Neural crest cell (in vitro differentiated cells): ENCODE results near the gene DSP. TPM values are rescaled to one million over a fixed set of nuclear protein-coding genes. Genes with fewer than 3 reads are reported as not detected.

Experiments
- DNase-seq: peaks from one replicate; pipeline ENCODE4 v3.0.0; 2021; ENCODE audit warnings: low read depth, mixed read lengths, low spot score
- H3K27ac Mint-ChIP-seq: one replicate; pipeline ENCODE4 v1.8.0; 2021; ENCODE audit warnings: mild to moderate bottlenecking, mixed read lengths; ENCODE audit not compliant: unreplicated experiment
- H3K27me3 Mint-ChIP-seq: 2 replicates; pipeline ENCODE4 v1.8.0; 2021; ENCODE audit warnings: low read depth, mild to moderate bottlenecking, mixed read lengths
- H3K36me3 Mint-ChIP-seq: 2 replicates; pipeline ENCODE4 v1.8.0; 2021; ENCODE audit warnings: low read depth, mild to moderate bottlenecking, mixed read lengths
- H3K4me1 Mint-ChIP-seq: 2 replicates; pipeline ENCODE4 v1.8.0; 2021; ENCODE audit warnings: mixed read lengths
- H3K4me3 Mint-ChIP-seq: one replicate; pipeline ENCODE4 v1.8.0; 2021; ENCODE audit warnings: mild to moderate bottlenecking, mixed read lengths
- H3K9me3 Mint-ChIP-seq: 2 replicates; pipeline ENCODE4 v1.8.0; 2021; ENCODE audit warnings: mixed read lengths
- CTCF ChIP-seq: fragments of 200-600 bp; sonication (generic); conservative IDR thresholded peaks from 2 replicates; pipeline ENCODE4 v1.5.0; 2021; ENCODE audit warnings: antibody characterized with exemption, mild to moderate bottlenecking
- total RNA-seq: library from RNA; stranded (reverse); gene quantifications from 2 replicates; pipeline ENCODE4 v1.2.1, GENCODE V29; 2021

The DSP gene
- total RNA-seq, 1 donor from 2014 or later: 9.5 TPM

GRCh38 chr6:7593229-7593628 lies 51.8 kb downstream of the DSP start:
- Mint-ChIP-seq H3K4me1 (peaks cover 40% of the 10 kb centered on the region), H3K36me3 (peaks cover 12% of the 10 kb centered on the region), H3K9me3 (no peaks in the 10 kb centered on the region), H3K4me3 (no peak overlapping the region), H3K27me3 (no peaks in the 10 kb centered on the region), H3K27ac (no peak overlapping the region)
- DNase-seq: no peak
- no peak for TF ChIP-seq CTCF

GRCh38 chr6:7594579-7595125 lies 53.2 kb downstream of the DSP start:
- TF ChIP-seq CTCF: no peak
- H3K4me1 Mint-ChIP-seq: peaks cover 34% of the 10 kb centered on the region
- peaks cover 14% of the 10 kb centered on the region for H3K36me3 Mint-ChIP-seq
- no peak overlapping the region for H3K4me3 Mint-ChIP-seq
- no peaks in the 10 kb centered on the region for H3K27me3 Mint-ChIP-seq
- H3K9me3 Mint-ChIP-seq: no peaks in the 10 kb centered on the region
- no peak for DNase-seq
- H3K27ac Mint-ChIP-seq: no peak overlapping the region

- peak overlapping the region; percentile 2 for H3K27ac Mint-ChIP-seq
These were observed 62.5 kb downstream of the DSP start for GRCh38 chr6:7604003-7604402.

GRCh38 chr6:7604506-7604905 lies 63.0 kb downstream of the DSP start:
- no peaks in the 10 kb centered on the region for H3K27me3 Mint-ChIP-seq
- no peaks in the 10 kb centered on the region for H3K9me3 Mint-ChIP-seq
- no peak overlapping the region for H3K27ac Mint-ChIP-seq
- peaks cover 18% of the 10 kb centered on the region for H3K36me3 Mint-ChIP-seq
- no peak for DNase-seq
- H3K4me1 Mint-ChIP-seq: no peaks in the 10 kb centered on the region
- no peak for TF ChIP-seq CTCF
- no peak overlapping the region for H3K4me3 Mint-ChIP-seq

More at GRCh38 chr6:7604003-7604402, 62.5 kb downstream of the DSP start:
- Mint-ChIP-seq H3K9me3 (no peaks in the 10 kb centered on the region), H3K4me1 (no peaks in the 10 kb centered on the region), H3K4me3 (no peak overlapping the region), H3K36me3 (peaks cover 18% of the 10 kb centered on the region), H3K27me3 (no peaks in the 10 kb centered on the region)
- no peak for TF ChIP-seq CTCF
- DNase-seq: no peak

- no peak overlapping the region for H3K4me3 Mint-ChIP-seq
- peaks cover 4% of the 10 kb centered on the region for H3K36me3 Mint-ChIP-seq
- no peaks in the 10 kb centered on the region for H3K9me3 Mint-ChIP-seq
- H3K27ac Mint-ChIP-seq: no peak overlapping the region
- peaks cover 6% of the 10 kb centered on the region for H3K4me1 Mint-ChIP-seq
- DNase-seq: peak; percentile 42
- TF ChIP-seq CTCF: peak; percentile 88
- H3K27me3 Mint-ChIP-seq: peaks cover 46% of the 10 kb centered on the region
These were observed 74.3 kb downstream of the DSP start for GRCh38 chr6:7615611-7616383.
